Natural killer cell (primary cell): ENCODE measurements around the gene CHST8. TPM values are rescaled to one million over a fixed set of nuclear protein-coding genes. Genes with fewer than 3 reads are reported as not detected.
"Not testable (repeated sequence)": the region's sequence is repeated elsewhere in the genome, so short reads cannot be mapped to it uniquely, and the experiment has no call there.

ENCODE experiments used
- ATAC-seq, 3 donors: fragments of 150-1000 bp in 2 of 3; fragments of 200-7000 bp in 1 of 3; cut with Tn5 transposase; 1 replicate in 1 of 3; 2 replicates in 2 of 3; pipeline ENCODE4 v1.10.0; 2021; ENCODE audit warnings: mild to moderate bottlenecking in 2 of 3, moderate library complexity in 2 of 3
- DNase-seq, 2 donors: peaks; one replicate each; pipeline versions ENCODE4 v3.0.0 to v3.0.0-alpha.2; 2013 to 2021; ENCODE audit warnings: mixed read lengths in 1 of 2
- H3K27ac ChIP-seq: one replicate; pipeline ENCODE4 v1.5.1; 2013; ENCODE audit warnings: mild to moderate bottlenecking, low read length
- H3K27me3 ChIP-seq: one replicate; pipeline ENCODE4 v1.6.1; 2013; ENCODE audit warnings: low read length; ENCODE audit not compliant: control insufficient read depth, insufficient read depth
- H3K36me3 ChIP-seq: one replicate; pipeline ENCODE4 v1.6.1; 2013; ENCODE audit warnings: low read length; ENCODE audit not compliant: control insufficient read depth, insufficient read depth
- H3K4me1 ChIP-seq: one replicate; pipeline ENCODE4 v1.6.1; 2013; ENCODE audit warnings: low read length; ENCODE audit not compliant: control insufficient read depth, insufficient read depth
- H3K4me3 ChIP-seq: one replicate; pipeline ENCODE4 v1.5.1; 2013; ENCODE audit warnings: low read length
- H3K9me3 ChIP-seq: one replicate; pipeline ENCODE4 v1.6.1; 2013; ENCODE audit warnings: low read length; ENCODE audit not compliant: control insufficient read depth, insufficient read depth
- H3K27ac Mint-ChIP-seq, 2 donors: one replicate each; pipeline ENCODE4 v1.8.0; 2022; ENCODE audit warnings: mild to moderate bottlenecking in 2 of 2, mixed read lengths in 2 of 2, moderate library complexity in 1 of 2
- H3K27me3 Mint-ChIP-seq, 2 donors: one replicate each; pipeline ENCODE4 v1.8.0; 2022; ENCODE audit warnings: low read depth in 2 of 2, mixed read lengths in 2 of 2
- H3K36me3 Mint-ChIP-seq: one replicate; pipeline ENCODE4 v1.8.0; 2022; ENCODE audit warnings: mixed read lengths
- H3K4me1 Mint-ChIP-seq, 2 donors: one replicate each; pipeline ENCODE4 v1.8.0; 2022; ENCODE audit warnings: mixed read lengths in 2 of 2
- H3K4me3 Mint-ChIP-seq: one replicate; pipeline ENCODE4 v1.8.0; 2022; ENCODE audit warnings: mild to moderate bottlenecking, moderate library complexity, mixed read lengths
- H3K9me3 Mint-ChIP-seq, 2 donors: one replicate each; pipeline ENCODE4 v1.8.0; 2022; ENCODE audit warnings: mixed read lengths in 2 of 2
- CTCF ChIP-seq: fragments of 200-600 bp; IDR thresholded peaks from one replicate; pipeline ENCODE4 v1.8.0; 2022; ENCODE audit warnings: antibody characterized with exemption
- WGBS: methylation state at CpG from one replicate; pipeline ENCODE4 v1.1.7; 2013; ENCODE audit warnings: missing lambda C conversion rate; ENCODE audit not compliant: insufficient coverage; 5-methylcytosine and 5-hydroxymethylcytosine counted together
- intact Hi-C: fragments of 100-400 bp; cut with micrococcal nuclease; formaldehyde crosslinking; loops from one replicate; pipeline ENCODE4 v1.14.2; 2022
- total RNA-seq, 4 donors: library from RNA; stranded (reverse); fragments of 120-200 nt in 1 of 4; gene quantifications; one replicate each; pipeline versions ENCODE4 v1.2.3 to v1.2.4, GENCODE V29; 2013 to 2022

The CHST8 gene
- total RNA-seq, 3 donors from 2014 or later (not counting 1 experiment from before 2014, with no cell fraction given): not detected

- H3K9me3 ChIP-seq: no peaks in the 10 kb centered on the region
- no peaks in the 10 kb centered on the region for H3K36me3 ChIP-seq
- DNase-seq: no peak
- H3K4me3 ChIP-seq: no peak overlapping the region
- no peaks in the 10 kb centered on the region for H3K4me1 ChIP-seq
- Mint-ChIP-seq H3K27ac (no peak overlapping the region), H3K27me3 (peaks cover 0 to 3% of the 10 kb centered on the region in 2 donors), H3K9me3 (no peaks in the 10 kb centered on the region), H3K4me1 (no peaks in the 10 kb centered on the region), H3K4me3 (no peak overlapping the region), H3K36me3 (no peaks in the 10 kb centered on the region)
- H3K27ac ChIP-seq: no peak overlapping the region
- no peak for ATAC-seq
- TF ChIP-seq CTCF: no peak
- H3K27me3 ChIP-seq: no peaks in the 10 kb centered on the region
- intact Hi-C loops: no loop called here
- 79% methylated on average over 7 of the region's 7 CpGs for WGBS
These were observed 39.6 kb downstream of the CHST8 start for GRCh38 chr19:33661336-33661735.

- Histone ChIP-seq H3K4me1 (no peaks in the 10 kb centered on the region), H3K9me3 (no peaks in the 10 kb centered on the region), H3K27ac (no peak overlapping the region), H3K36me3 (no peaks in the 10 kb centered on the region), H3K4me3 (no peak overlapping the region), H3K27me3 (no peaks in the 10 kb centered on the region)
- TF ChIP-seq CTCF: no peak
- no peaks in the 10 kb centered on the region for H3K36me3 Mint-ChIP-seq
- no peaks in the 10 kb centered on the region for H3K4me1 Mint-ChIP-seq
- ATAC-seq (no peak), DNase-seq (no peak)
- intact Hi-C loops: no loop called here
- H3K27ac Mint-ChIP-seq: no peak overlapping the region
- H3K27me3 Mint-ChIP-seq: peaks cover 5 to 8% of the 10 kb centered on the region in 2 donors
- H3K9me3 Mint-ChIP-seq: no peaks in the 10 kb centered on the region
- 75% methylated on average over 11 of the region's 11 CpGs for WGBS
- no peak overlapping the region for H3K4me3 Mint-ChIP-seq
These were observed 40.8 kb downstream of the CHST8 start for GRCh38 chr19:33662391-33663092.

GRCh38 chr19:33663316-33663715 lies 41.6 kb downstream of the CHST8 start:
- not testable (repeated sequence) for H3K9me3 Mint-ChIP-seq
- 86% methylated on average over 9 of the region's 9 CpGs for WGBS

GRCh38 chr19:33664744-33665143 lies 43.0 kb downstream of the CHST8 start:
- Mint-ChIP-seq H3K36me3 (no peaks in the 10 kb centered on the region), H3K27me3 (peaks cover 10 to 17% of the 10 kb centered on the region in 2 donors), H3K27ac (no peak overlapping the region), H3K9me3 (no peaks in the 10 kb centered on the region), H3K4me1 (no peaks in the 10 kb centered on the region), H3K4me3 (no peak overlapping the region)
- no peak for DNase-seq
- H3K4me3 ChIP-seq: no peak overlapping the region
- intact Hi-C loops: no loop called here
- ATAC-seq: no peak
- H3K4me1 ChIP-seq: no peaks in the 10 kb centered on the region
- no peak for TF ChIP-seq CTCF
- H3K36me3 ChIP-seq: no peaks in the 10 kb centered on the region
- H3K27me3 ChIP-seq: no peaks in the 10 kb centered on the region
- no peak overlapping the region for H3K27ac ChIP-seq
- WGBS: 96% methylated on average over 4 of the region's 5 CpGs
- no peaks in the 10 kb centered on the region for H3K9me3 ChIP-seq

More at GRCh38 chr19:33663316-33663715, 41.6 kb downstream of the CHST8 start:
- H3K9me3 ChIP-seq, intact Hi-C loops, H3K27ac Mint-ChIP-seq, H3K27ac ChIP-seq, H3K36me3 Mint-ChIP-seq, H3K4me3 ChIP-seq, H3K4me3 Mint-ChIP-seq, H3K36me3 ChIP-seq, ATAC-seq, H3K4me1 ChIP-seq, H3K27me3 ChIP-seq, H3K4me1 Mint-ChIP-seq, DNase-seq: not testable (repeated sequence)
- H3K27me3 Mint-ChIP-seq: peaks cover 9 to 16% of the 10 kb centered on the region in 2 donors
